NCI-H748 treated with DMSO at 0.1 percent for 48 hours (cell line): ENCODE data around the gene CUBN.

Experiments used
- DNase-seq: peaks from one replicate; lab custom pipeline; 2025; lab: John Stamatoyannopoulos, UW

Gene CUBN

GRCh38 chr10:16950656-16951601 lies 178.7 kb downstream of the CUBN start:
- DNase-seq = no peak

GRCh38 chr10:16949816-16950215 lies 179.8 kb downstream of the CUBN start:
- DNase-seq = no peak

GRCh38 chr10:16948361-16948760 lies 181.2 kb downstream of the CUBN start:
- DNase-seq = peak; percentile 8

- no peak for DNase-seq
Observed at GRCh38 chr10:16947069-16947468, 182.5 kb downstream of the CUBN start.

- no peak for DNase-seq
Observed at GRCh38 chr10:16945593-16945992, 184.0 kb downstream of the CUBN start.

GRCh38 chr10:16944986-16945385 lies 184.6 kb downstream of the CUBN start:
- no peak for DNase-seq

GRCh38 chr10:16944402-16944801 lies 185.2 kb downstream of the CUBN start:
- no peak for DNase-seq

GRCh38 chr10:16943295-16944285 lies 186.0 kb downstream of the CUBN start:
- DNase-seq = no peak

GRCh38 chr10:16942381-16943078 lies 187.1 kb downstream of the CUBN start:
- DNase-seq = no peak

GRCh38 chr10:16941870-16942269 lies 187.7 kb downstream of the CUBN start:
- no peak for DNase-seq

GRCh38 chr10:16941067-16941466 lies 188.5 kb downstream of the CUBN start:
- DNase-seq = no peak

- no peak for DNase-seq
Observed at GRCh38 chr10:16938952-16939351, 190.7 kb downstream of the CUBN start.

GRCh38 chr10:16934461-16934860 lies 195.2 kb downstream of the CUBN start:
- no peak for DNase-seq

GRCh38 chr10:16933783-16934182 lies 195.8 kb downstream of the CUBN start:
- no peak for DNase-seq

GRCh38 chr10:16931930-16932329 lies 197.7 kb downstream of the CUBN start:
- no peak for DNase-seq

GRCh38 chr10:16930540-16930939 lies 199.1 kb downstream of the CUBN start:
- DNase-seq = no peak

- no peak for DNase-seq
Observed at GRCh38 chr10:16929069-16929468, 200.5 kb downstream of the CUBN start.

- no peak for DNase-seq
Observed at GRCh38 chr10:16927546-16927945, 202.1 kb downstream of the CUBN start.

- no peak for DNase-seq
Observed at GRCh38 chr10:16923726-16924125, 205.9 kb downstream of the CUBN start.

- DNase-seq = no peak
Observed at GRCh38 chr10:16923309-16923708, 206.3 kb downstream of the CUBN start.

- no peak for DNase-seq
Observed at GRCh38 chr10:16919121-16919982, 210.3 kb downstream of the CUBN start.
